GM18502 (cell line): ENCODE data around the gene DDIAS.
"Not testable (repeated sequence)": the region's sequence is repeated elsewhere in the genome, so short reads cannot be mapped to it uniquely, and the experiment has no call there.

Source experiments
- ATAC-seq: cut with Tn5 transposase; IDR thresholded peaks from one replicate; pipeline ENCODE4 v1.9.1; 2021; ENCODE audit warnings: mild to moderate bottlenecking; ENCODE audit not compliant: unreplicated experiment, poor library complexity

Gene DDIAS, protein sequence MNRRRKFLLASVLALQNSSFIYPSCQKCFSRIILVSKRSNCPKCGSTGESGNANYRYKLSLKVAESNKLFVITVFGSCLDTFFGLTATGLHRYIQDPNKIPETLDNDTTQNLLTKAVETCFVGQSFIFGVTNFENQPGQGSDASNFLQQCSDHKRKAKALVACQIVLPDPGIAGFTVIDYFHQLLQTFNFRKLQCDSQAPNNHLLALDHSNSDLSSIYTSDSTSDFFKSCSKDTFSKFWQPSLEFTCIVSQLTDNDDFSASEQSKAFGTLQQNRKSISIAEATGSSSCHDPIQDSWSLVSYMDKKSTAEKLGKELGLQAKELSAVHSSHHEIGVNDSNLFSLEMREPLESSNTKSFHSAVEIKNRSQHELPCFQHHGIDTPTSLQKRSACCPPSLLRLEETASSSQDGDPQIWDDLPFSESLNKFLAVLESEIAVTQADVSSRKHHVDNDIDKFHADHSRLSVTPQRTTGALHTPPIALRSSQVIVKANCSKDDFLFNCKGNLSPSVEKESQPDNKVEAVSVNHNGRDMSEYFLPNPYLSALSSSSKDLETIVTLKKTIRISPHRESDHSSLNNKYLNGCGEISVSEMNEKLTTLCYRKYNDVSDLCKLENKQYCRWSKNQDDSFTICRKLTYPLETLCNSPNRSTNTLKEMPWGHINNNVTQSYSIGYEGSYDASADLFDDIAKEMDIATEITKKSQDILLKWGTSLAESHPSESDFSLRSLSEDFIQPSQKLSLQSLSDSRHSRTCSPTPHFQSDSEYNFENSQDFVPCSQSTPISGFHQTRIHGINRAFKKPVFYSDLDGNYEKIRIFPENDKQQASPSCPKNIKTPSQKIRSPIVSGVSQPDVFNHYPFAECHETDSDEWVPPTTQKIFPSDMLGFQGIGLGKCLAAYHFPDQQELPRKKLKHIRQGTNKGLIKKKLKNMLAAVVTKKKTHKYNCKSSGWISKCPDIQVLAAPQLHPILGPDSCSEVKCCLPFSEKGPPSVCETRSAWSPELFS

DNA sequence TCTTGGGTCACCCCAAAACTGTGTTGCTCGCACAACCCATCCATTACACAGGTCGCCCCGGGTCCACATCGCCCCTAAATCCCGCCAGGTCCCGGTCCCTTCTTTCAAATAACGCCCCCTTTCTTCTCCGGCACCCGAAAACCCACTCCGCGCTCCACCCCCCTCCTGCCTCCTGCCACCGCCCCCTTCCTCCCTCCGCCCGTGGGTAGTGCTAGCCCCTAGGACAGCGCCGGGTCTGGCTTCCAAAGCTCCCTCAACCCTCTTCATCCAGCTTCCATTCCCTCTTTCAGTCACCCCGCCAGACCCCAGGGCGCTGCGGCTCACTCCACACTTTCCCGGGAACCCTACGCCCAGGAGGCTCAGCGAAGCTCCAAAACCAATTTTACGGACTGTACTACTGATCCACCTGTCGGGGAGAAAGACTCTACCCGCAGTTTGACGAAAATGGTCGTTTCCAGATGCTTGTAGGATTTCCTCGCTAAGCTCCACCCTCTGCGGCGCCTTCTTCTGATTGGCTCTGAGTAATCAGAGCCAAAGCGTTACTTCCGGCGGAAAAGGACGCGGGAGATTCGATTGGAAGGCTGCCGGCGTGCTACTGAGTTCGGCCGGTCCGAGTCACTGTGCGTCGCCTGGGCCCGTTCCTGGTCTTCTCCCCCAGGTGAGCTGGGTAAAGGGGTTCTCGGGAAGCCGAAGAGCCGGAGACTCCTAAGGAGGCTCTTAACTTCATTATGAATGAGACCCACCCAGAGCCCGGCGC is at the start of gene DDIAS:
Gene DDIAS (plus strand): TSS at position 572 of the 757 bp plus-strand sequence. CDS start 13,003 bp downstream, outside the sequence.
- ATAC-seq, result peak; percentile 73

- ATAC-seq, result no peak
Observed at GRCh38 chr11:82854242-82854641, 47.3 kb upstream of the DDIAS start.

DNA sequence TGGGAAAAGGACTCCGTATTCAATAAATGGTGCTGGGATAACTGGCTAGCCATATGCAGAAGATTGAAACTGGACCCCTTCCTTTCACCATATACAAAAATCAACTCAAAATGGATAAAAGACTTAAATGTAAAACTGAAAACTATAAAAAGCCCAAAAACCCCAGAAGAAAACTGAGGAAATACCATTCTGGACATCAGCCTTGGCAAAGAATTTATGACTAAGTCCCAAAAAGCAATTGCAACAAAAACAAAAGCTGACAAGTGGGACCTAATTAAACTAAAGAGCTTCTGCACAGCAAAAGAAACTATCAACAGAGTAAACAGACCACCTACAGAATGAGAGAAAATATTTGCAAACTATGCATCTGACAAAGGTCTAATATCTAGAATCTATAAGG is 46.6 kb upstream of the DDIAS start:
- not testable (repeated sequence) for ATAC-seq

DNA sequence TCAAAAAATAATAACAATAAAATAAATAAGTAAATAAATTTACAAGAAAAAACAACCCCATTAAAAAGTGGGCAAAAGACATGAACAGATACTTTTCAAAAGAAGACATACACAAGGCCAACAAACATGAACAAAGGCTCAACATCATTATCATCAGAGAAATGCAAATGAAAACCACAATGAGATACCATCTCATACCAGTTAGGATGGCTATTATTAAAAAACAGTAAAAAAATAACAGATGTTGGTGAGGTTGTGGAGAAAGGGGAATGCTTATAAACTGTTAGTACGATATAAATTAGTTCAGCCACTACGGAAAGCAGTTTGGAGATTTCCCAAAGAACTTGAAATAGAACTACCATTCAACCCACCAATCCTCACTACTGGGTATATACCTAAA is 45.9 kb upstream of the DDIAS start:
- no peak for ATAC-seq

- ATAC-seq, result no peak
Observed at GRCh38 chr11:82857145-82857544, 44.4 kb upstream of the DDIAS start.

DNA sequence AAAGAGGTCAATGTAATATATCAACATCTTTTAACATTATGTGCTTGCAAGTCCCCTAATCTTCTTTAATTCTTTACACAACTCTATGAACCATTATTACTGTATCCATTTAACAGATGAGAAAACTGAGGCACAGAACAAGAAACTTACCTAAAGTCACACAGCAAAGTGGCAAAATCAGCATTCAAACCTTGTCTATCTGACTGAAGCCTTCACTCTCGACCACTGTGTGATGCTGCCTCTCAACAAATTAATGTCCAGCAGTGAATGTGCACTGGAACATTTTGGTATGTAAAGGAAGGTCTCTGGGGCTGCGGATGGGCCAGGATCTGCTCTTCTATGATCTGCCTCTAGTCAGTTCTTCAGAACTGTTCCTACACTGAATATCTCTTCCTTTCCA is 43.4 kb upstream of the DDIAS start:
- no peak for ATAC-seq

DNA sequence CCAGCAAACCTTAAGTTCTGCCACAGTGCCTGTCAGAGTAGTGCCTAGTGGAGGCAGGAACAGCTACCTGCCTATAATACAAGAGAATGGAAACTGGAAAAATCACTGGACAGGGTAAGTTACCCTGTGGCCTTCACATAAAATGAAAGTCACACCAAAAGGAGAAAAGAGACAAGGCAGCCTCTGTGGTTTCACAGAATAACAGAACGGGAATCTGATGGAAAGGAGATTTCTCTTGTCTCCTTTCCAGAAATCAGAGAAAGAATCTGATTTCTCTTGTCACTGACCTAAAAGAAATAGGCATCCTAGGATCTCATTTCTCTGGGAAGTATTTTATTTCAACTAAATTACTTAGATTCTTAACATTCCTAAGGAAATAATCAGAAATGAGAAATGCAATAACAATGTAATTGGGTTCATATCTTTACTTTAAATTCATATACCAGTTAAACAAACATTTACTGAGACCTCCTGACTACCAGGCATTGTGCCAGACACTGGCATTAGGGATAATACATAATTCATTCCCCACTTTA is 42.9 kb upstream of the DDIAS start:
- ATAC-seq, result no peak

GRCh38 chr11:82859750-82860149 is 41.8 kb upstream of the DDIAS start:
- ATAC-seq, result no peak

DNA sequence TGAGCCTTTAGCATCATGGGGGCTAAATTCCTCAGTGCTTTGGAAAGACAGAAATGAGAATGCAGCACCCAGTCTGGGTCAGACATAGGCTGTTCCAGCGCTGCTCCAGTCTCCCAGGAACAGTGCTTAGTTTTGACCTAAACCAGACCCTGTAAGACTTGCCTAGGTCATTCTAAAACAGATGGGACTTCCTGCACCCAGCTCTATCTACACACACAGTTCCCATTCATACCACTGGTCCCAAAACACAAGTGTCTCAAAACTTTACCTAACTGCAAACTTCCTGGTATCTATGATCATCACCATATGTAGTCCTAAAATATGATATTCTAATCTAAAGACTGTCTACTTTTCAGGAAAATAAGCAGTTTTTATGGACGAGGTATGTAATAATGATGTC is 39.2 kb upstream of the DDIAS start:
- no peak for ATAC-seq

DNA sequence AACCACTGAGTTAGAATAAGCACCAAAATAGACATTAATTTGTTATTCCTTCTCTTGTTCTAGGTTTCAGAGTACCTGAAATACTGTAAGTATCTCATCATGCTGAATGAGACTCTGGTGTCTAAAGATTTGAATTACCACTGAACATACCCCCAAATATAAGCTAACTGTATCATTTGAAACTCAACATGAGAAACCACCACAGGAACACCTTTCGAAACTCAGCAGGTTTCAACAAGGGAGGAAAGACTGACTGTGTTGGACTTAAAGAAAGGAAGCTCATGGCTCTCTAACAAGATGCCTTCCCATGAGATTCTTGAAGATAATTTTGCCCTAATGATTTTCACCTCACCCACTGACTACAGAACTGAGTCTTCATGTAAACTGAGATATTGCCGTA is 38.3 kb upstream of the DDIAS start:
- no peak for ATAC-seq

GRCh38 chr11:82864268-82864667 is 37.3 kb upstream of the DDIAS start:
- ATAC-seq, result no peak

DNA sequence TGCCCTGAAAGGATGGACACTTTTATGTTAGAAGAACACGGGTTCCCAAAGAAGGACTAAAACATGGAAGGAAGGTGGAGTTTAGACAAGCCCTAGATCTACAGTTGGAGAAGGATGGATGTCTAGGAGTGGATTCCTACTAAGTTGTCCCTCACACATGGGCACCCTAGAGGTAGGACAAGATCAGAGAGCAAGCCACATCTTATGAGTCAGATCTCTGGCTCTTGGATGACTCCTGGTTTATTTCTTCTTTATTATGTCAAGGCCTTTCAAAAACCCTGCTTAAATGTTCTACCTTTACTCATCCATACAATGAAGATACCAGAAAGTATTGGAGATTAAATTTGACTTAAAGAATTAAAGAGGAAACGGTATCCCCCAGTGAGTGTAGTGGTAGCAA is 35.7 kb upstream of the DDIAS start:
- no peak for ATAC-seq

GRCh38 chr11:82867495-82868082 is 33.9 kb upstream of the DDIAS start:
- ATAC-seq, result peak; percentile 58

DNA sequence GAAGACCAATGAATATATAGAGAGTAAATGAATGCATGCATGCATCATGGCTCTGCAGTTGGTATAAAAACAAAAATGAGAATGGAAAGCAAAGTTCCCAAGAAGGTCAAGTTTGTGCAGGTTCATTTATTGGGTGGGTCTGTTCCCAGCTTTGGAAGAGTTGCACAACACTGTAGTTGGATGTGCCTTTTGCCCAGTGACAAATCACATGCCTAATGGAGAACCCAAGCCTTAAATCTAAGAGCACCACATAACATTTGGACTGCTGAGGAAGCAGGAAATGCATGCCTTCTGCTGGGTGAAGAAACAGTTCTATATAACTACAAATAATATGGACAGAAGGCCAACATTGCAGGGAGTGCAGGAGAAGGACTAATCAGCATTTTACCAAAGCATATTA is 31.9 kb upstream of the DDIAS start:
- no peak for ATAC-seq

GRCh38 chr11:82871646-82872045 is 29.9 kb upstream of the DDIAS start:
- no peak for ATAC-seq

DNA sequence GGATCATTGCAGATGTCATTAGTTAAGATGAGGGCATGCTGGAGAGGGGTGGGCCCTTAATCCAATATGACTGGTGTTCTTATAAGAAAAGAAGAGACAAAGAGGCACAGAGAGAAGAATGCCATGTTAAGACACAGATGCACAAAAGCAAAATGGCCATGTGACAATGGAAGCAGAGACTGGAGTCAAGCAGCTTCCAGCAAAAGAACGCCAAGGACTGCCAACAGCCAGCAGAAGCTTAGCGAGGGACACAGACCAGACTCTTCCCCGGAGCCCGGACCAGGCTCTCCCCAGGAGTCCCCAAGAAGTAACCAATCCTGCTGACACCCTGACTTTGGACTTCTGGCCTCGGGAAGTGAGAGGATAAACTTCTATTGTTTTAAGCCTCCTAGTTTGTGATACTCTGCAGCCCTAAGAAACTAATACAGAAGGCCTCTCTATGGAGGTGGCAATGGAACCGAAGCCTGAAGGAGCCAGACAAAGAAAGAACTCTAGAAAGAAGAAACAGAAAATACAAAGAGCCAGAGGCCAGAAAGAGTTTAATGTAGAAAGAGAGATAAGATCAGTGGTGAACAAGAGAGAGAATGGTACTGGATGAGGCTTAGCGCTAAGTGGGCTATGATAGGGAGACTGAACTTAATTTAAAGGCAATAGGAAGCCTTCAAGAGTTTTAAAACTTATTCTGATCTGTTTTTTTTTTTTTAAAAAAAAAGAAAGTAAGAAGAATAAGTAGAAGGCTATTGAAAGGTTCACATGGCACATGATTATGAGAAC is 29.0 kb upstream of the DDIAS start:
- no peak for ATAC-seq

DNA sequence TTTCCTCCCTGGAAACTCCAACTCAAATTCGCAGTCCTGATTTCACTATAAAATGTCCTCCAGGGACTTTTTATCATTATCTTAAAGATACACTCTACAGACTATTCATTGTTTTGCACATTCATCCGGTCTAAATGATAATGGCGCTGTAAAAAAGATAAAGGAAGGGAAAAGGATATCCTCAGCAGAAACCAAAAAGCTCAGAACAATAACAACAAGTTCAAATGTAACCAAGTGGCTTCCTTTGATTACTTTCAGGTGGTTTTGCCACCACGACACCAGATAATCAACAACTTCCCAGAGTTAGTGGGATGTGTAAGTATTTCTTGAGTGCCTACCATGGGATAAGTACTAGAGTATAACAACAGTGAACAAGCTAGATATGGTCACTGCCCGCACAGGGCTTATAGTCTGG is 27.6 kb upstream of the DDIAS start:
- ATAC-seq, result no peak

DNA sequence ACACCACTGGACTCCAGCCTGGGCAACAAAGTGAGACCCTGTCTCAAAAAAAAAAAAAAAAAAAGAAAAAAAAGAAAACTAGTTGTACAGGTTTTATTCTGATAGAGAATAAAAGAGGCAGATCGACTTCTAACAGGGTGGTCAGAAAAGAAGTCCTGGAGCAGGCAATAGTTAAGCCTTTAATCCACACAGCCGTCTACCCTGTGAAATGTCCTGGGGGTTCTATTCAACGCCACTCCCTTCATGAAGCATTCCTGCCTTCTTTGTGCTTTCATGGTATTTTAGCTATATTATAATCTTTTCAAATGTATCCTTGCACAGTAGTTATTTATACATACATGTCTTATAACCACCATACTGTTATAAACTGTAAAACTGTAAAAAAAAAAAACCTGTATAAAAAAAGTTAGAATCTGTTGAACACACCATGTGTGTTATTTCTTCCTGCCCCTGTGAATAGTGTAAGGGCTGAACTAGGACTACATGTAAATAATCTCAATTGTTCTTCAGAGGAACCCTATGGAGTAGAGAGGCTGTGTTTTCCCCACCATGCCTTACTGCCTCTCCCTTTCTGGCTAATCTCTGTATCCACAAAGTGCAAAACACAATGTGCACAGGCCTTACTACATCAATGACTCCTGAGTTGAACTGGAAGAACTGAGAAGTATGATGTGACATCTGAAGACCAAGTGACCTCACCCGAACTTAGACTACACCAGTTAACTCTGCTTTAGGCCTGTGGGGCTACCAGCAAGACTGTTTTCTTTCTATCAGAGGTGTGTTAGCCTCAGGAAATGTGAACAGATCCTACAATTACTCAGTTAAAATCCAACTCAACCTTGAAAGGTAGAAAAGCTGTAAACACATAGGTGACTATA is 26.7 kb upstream of the DDIAS start:
- no peak for ATAC-seq
